Peyer's patch (tissue), 4 donors: ENCODE measurements around the gene DPYSL5.

Experiments
- POLR2A ChIP-seq, 2 donors: fragments of 450-650 bp; IDR thresholded peaks; one replicate each; pipeline ENCODE4 v1.5.1; 2017; ENCODE audit warnings: antibody characterized with exemption in 2 of 2, mild to moderate bottlenecking in 2 of 2, moderate library complexity in 2 of 2
- TF ChIP-seq, protein P1 (sequence below), 6 experiments: fragments of 450-650 bp in 4 of 6; fragments of 200-600 bp in 2 of 6; sonication (generic) in 1 of 6; IDR thresholded peaks; one replicate each; pipeline ENCODE4 v1.5.1; 2017 to 2019; ENCODE audit warnings: antibody characterized with exemption in 6 of 6, mild to moderate bottlenecking in 3 of 6, moderate library complexity in 1 of 6

DNA sequence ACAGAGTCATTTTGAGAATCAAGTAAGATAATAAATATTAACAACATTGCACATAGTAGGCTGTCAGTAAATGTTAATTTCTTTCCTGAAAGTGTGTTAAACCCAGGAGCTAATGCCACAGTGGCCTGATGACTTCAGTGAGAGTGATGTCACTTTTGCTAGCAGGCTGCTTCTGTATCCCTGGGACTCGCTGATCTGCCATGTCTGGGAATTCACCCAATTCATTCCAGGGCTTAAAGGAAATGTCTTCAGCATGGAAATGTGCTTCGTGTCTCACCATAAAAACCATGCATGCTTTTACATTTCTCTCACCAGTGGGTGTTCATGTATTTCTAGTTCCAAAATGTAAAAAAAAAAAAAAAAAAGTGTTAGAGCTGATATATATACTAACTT is 65.7 kb downstream of the DPYSL5 start:
- TF ChIP-seq, protein P1, sequence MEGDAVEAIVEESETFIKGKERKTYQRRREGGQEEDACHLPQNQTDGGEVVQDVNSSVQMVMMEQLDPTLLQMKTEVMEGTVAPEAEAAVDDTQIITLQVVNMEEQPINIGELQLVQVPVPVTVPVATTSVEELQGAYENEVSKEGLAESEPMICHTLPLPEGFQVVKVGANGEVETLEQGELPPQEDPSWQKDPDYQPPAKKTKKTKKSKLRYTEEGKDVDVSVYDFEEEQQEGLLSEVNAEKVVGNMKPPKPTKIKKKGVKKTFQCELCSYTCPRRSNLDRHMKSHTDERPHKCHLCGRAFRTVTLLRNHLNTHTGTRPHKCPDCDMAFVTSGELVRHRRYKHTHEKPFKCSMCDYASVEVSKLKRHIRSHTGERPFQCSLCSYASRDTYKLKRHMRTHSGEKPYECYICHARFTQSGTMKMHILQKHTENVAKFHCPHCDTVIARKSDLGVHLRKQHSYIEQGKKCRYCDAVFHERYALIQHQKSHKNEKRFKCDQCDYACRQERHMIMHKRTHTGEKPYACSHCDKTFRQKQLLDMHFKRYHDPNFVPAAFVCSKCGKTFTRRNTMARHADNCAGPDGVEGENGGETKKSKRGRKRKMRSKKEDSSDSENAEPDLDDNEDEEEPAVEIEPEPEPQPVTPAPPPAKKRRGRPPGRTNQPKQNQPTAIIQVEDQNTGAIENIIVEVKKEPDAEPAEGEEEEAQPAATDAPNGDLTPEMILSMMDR (IDR thresholded peaks at IDR 0.05), result no peak
- no peak for TF ChIP-seq POLR2A (IDR thresholded peaks at IDR 0.05)
